Hematopoietic multipotent progenitor cell treated with erythropoietin and hydrocortisone succinate and interleukin-3 and kit ligand, for 17 days (in vitro differentiated cells): ENCODE measurements around the gene NTN5.
"Not testable (repeated sequence)": the region's sequence is repeated elsewhere in the genome, so short reads cannot be mapped to it uniquely, and the experiment has no call there.

Source experiments
- DNase-seq: peaks from one replicate; pipeline ENCODE4 v3.0.0-alpha.2; 2015; ENCODE audit warnings: low spot score

NTN5 gene

GRCh38 chr19:48644839-48645619 lies 27.8 kb downstream of the NTN5 start:
- DNase-seq, result peak; percentile 81

GRCh38 chr19:48644355-48644754 lies 28.5 kb downstream of the NTN5 start:
- DNase-seq, result no peak

GRCh38 chr19:48642862-48643261 lies 30.0 kb downstream of the NTN5 start:
- no peak for DNase-seq

- DNase-seq, result no peak
Measured at GRCh38 chr19:48641850-48642249, 31.0 kb downstream of the NTN5 start.

- no peak for DNase-seq
Measured at GRCh38 chr19:48639483-48640375, 33.1 kb downstream of the NTN5 start.

GRCh38 chr19:48638831-48639381 lies 33.9 kb downstream of the NTN5 start:
- peak; percentile 31 for DNase-seq

- peak; percentile 64 for DNase-seq
Measured at GRCh38 chr19:48637948-48638830, 34.6 kb downstream of the NTN5 start.

GRCh38 chr19:48637449-48637947 lies 35.3 kb downstream of the NTN5 start:
- DNase-seq, result peak; percentile 84

GRCh38 chr19:48636859-48637448 lies 35.9 kb downstream of the NTN5 start, which contains the start of gene DBP:
Gene DBP, minus strand, starts transcription at chr19:48637379. Its CDS starts 385 bp downstream, at chr19:48636994.
- DNase-seq, result no peak

GRCh38 chr19:48635966-48636858 lies 36.6 kb downstream of the NTN5 start:
- DNase-seq, result no peak

GRCh38 chr19:48635263-48635965 lies 37.4 kb downstream of the NTN5 start:
- DNase-seq, result peak; percentile 83

- DNase-seq, result peak; percentile 97
Measured at GRCh38 chr19:48634424-48635262, 38.2 kb downstream of the NTN5 start.

GRCh38 chr19:48634036-48634342 lies 38.8 kb downstream of the NTN5 start:
- no peak for DNase-seq

GRCh38 chr19:48633148-48634035 lies 39.4 kb downstream of the NTN5 start:
- DNase-seq, result peak; percentile 58

GRCh38 chr19:48632692-48633147 lies 40.1 kb downstream of the NTN5 start:
- DNase-seq, result peak; percentile 66

- DNase-seq, result not testable (repeated sequence)
Measured at GRCh38 chr19:48632286-48632685, 40.5 kb downstream of the NTN5 start.

GRCh38 chr19:48631225-48631624 lies 41.6 kb downstream of the NTN5 start:
- DNase-seq, result no peak
